ENCODE results near the gene HOXD4. TPM values are rescaled to one million over a fixed set of nuclear protein-coding genes. Genes with fewer than 3 reads are reported as not detected.

HOXD4 gene
- total and polyA plus RNA-seq, 7 donors, result 0.60 to 8.0 (median 3.8) TPM; not detected in 1

DNA sequence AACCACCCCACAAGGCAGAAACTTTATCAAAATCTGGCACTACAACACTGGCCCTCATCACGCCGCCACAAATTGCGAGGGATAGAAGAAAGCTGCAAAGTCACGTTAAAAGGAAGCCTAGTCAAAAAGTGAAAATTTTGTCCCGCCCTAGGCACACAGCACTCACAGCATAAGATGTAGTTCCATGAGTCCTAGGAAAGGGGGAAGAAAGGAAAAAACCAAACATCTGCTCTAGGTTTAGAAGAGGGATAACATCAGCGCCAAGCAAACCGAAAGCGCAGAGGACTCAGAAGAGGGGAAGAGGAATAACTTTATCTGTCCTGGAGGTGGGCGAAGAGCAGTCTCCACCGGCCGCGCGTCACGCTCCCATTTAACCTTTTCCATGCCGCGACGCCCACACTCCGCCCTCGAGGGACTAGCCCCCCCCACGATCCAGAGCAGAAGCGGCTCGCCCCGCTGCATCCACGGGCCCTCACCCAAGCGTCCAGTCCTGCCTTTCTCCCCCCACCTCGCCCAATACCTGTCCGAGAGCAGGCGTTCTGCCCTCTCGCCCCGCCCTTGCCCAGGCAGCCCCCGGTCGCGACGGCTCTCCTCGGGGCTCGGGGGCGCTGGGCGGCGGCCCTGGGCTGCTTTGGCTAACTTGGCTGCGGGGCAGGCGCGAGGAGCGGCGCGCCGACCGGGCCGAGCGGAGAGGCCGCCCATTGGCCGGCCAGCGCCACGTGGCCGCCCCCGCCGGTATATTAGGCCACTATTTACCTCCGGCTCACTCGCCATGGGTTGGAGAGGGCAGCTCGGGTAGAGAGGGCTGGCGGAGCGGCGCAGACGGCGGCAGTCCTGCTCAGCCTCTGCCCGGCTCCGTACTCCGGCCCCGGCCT is 36.8 kb downstream of the HOXD4 start, which contains the start of gene HOXD1:
TSS of gene HOXD1 (plus strand) at position 770 of the 875 bp plus-strand sequence. CDS start 134 bp downstream, outside the sequence.
- DNase-seq, result no peak
- H3K27me3 ChIP-seq, result peaks cover 31 to 93% (median 59%) of the 10 kb centered on the region in 3 donors
- 1% methylated on average over 68 of the region's 68 CpGs for WGBS, 2 donors
- H3K36me3 ChIP-seq, result no peaks in the 10 kb centered on the region
- TF ChIP-seq POLR2AphosphoS5 (IDR thresholded peaks at IDR 0.05) (peak in 3 of 4 donors; percentile 51 to 55 (median 54)), POLR2A (IDR thresholded peaks at IDR 0.05) (no peak)
- TF ChIP-seq, protein P1, sequence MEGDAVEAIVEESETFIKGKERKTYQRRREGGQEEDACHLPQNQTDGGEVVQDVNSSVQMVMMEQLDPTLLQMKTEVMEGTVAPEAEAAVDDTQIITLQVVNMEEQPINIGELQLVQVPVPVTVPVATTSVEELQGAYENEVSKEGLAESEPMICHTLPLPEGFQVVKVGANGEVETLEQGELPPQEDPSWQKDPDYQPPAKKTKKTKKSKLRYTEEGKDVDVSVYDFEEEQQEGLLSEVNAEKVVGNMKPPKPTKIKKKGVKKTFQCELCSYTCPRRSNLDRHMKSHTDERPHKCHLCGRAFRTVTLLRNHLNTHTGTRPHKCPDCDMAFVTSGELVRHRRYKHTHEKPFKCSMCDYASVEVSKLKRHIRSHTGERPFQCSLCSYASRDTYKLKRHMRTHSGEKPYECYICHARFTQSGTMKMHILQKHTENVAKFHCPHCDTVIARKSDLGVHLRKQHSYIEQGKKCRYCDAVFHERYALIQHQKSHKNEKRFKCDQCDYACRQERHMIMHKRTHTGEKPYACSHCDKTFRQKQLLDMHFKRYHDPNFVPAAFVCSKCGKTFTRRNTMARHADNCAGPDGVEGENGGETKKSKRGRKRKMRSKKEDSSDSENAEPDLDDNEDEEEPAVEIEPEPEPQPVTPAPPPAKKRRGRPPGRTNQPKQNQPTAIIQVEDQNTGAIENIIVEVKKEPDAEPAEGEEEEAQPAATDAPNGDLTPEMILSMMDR (IDR thresholded peaks at IDR 0.05), result no peak
- no peaks in the 10 kb centered on the region for H3K9me3 ChIP-seq
- peak within 1 kb of the TSS; percentile 35 to 55 (median 52) for H3K4me3 ChIP-seq
- peak within 1 kb of the TSS; percentile 9 to 54 (median 28) for H3K27ac ChIP-seq
- H3K4me1 ChIP-seq, result peaks cover 0 to 30% (median 26%) of the 10 kb centered on the region in 4 donors
- intact Hi-C loops (cut with DNase I), result no loop called here

DNA sequence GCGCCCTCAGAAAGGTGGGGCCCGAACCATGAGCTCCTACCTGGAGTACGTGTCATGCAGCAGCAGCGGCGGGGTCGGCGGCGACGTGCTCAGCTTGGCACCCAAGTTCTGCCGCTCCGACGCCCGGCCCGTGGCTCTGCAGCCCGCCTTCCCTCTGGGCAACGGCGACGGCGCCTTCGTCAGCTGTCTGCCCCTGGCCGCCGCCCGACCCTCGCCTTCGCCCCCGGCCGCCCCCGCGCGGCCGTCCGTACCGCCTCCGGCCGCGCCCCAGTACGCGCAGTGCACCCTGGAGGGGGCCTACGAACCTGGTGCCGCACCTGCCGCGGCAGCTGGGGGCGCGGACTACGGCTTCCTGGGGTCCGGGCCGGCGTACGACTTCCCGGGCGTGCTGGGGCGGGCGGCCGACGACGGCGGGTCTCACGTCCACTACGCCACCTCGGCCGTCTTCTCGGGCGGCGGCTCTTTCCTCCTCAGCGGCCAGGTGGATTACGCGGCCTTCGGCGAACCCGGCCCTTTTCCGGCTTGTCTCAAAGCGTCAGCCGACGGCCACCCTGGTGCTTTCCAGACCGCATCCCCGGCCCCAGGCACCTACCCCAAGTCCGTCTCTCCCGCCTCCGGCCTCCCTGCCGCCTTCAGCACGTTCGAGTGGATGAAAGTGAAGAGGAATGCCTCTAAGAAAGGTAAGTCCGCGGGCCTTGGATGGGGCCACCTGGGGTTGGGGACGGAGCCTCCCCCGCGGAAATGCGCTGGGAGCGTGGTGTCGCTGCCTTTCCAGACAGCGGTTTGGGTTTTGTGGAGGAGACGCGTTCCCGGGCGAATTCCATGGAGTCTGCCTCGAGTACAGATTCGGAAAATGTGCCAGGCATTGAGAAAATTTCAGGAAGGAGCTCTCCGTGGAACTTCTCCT is 37.7 kb downstream of the HOXD4 start:
- Histone ChIP-seq H3K27me3 (peaks cover 35 to 97% (median 68%) of the 10 kb centered on the region in 3 donors), H3K36me3 (no peaks in the 10 kb centered on the region), H3K27ac (peak overlapping the region in 3 of 4 donors; percentile 9 to 54 (median 24)), H3K4me1 (peaks cover 0 to 30% (median 26%) of the 10 kb centered on the region in 4 donors), H3K4me3 (peak overlapping the region; percentile 35 to 55 (median 52)), H3K9me3 (no peaks in the 10 kb centered on the region)
- 2 to 3% methylated on average over 98 of the region's 98 CpGs for WGBS, 2 donors
- intact Hi-C loops (cut with DNase I), result no loop called here
- DNase-seq, result no peak
- TF ChIP-seq POLR2AphosphoS5 (IDR thresholded peaks at IDR 0.05), result no peak
- TF ChIP-seq, protein P1 (IDR thresholded peaks at IDR 0.05), result no peak
- no peak for TF ChIP-seq POLR2A (IDR thresholded peaks at IDR 0.05)
- no peak for TF ChIP-seq EP300 (IDR thresholded peaks at IDR 0.05)

DNA sequence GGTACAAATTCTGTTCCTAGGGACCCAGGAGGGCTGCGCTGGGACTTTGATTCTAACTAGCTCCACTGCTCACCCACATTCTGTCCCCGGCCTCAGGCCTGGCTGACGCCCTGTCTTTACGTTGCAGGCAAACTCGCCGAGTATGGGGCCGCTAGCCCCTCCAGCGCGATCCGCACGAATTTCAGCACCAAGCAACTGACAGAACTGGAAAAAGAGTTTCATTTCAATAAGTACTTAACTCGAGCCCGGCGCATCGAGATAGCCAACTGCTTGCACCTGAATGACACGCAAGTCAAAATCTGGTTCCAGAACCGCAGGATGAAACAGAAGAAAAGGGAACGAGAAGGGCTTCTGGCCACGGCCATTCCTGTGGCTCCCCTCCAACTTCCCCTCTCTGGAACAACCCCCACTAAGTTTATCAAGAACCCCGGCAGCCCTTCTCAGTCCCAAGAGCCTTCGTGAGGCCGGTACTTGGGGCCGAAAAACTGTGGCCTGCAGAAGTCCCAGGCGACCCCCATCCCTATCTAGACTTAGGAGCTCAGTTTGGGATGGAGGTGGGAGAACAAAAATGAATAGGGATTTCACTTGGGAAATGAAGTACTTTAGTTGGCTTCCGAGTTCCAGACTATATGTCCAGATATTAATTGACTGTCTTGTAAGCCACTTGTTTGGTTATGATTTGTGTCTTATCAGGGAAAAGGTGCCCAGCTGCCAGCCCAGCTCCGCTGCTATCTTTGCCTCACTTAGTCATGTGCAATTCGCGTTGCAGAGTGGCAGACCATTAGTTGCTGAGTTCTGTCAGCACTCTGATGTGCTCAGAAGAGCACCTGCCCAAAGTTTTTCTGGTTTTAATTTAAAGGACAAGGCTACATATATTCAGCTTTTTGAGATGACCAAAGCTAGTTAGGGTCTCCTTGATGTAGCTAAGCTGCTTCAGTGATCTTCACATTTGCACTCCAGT is 38.6 kb downstream of the HOXD4 start:
- intact Hi-C loops (cut with DNase I), result no loop called here
- Histone ChIP-seq H3K36me3 (no peaks in the 10 kb centered on the region), H3K27me3 (peaks cover 35 to 97% (median 72%) of the 10 kb centered on the region in 3 donors), H3K4me1 (peaks cover 0 to 30% (median 26%) of the 10 kb centered on the region in 4 donors), H3K9me3 (no peaks in the 10 kb centered on the region), H3K4me3 (peak overlapping the region in 3 of 4 donors; percentile 50 to 55 (median 54)), H3K27ac (no peak overlapping the region)
- WGBS, 2 donors, result 16 to 22% methylated on average over 28 of the region's 28 CpGs
- TF ChIP-seq POLR2AphosphoS5 (IDR thresholded peaks at IDR 0.05), result no peak
- TF ChIP-seq, protein P1 (IDR thresholded peaks at IDR 0.05), result no peak
- no peak for TF ChIP-seq POLR2A (IDR thresholded peaks at IDR 0.05)
- no peak for TF ChIP-seq EP300 (IDR thresholded peaks at IDR 0.05)
- DNase-seq, result no peak

DNA sequence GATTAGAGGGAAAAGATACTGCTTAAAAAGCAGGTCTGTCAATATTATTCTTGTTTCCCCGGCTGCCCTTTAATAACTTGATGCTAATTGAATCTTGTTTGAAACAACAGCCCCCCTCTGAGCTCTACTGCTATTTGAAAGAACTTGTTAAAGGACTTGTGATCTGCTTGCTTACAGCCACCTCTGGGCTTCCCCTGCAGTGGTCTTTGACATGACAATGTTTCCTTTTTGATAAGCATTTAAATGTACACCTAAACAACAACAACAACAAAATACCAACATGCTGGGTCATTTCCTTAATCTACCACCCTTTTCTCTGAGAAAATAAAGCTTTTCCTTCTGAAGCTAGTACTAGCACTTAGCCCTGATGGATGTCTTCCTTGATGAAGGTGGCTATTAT is 41.0 kb downstream of the HOXD4 start:
- Histone ChIP-seq H3K27ac (no peak overlapping the region), H3K27me3 (peaks cover 35 to 89% (median 67%) of the 10 kb centered on the region in 3 donors), H3K36me3 (no peaks in the 10 kb centered on the region), H3K9me3 (no peaks in the 10 kb centered on the region), H3K4me3 (no peak overlapping the region), H3K4me1 (peaks cover 0 to 29% (median 26%) of the 10 kb centered on the region in 4 donors)
- DNase-seq, result no peak
- TF ChIP-seq POLR2AphosphoS5 (IDR thresholded peaks at IDR 0.05), result no peak
- TF ChIP-seq, protein P1 (IDR thresholded peaks at IDR 0.05), result no peak
- TF ChIP-seq POLR2A (IDR thresholded peaks at IDR 0.05), result no peak
- TF ChIP-seq EP300 (IDR thresholded peaks at IDR 0.05), result no peak
- intact Hi-C loops (cut with DNase I), result no loop called here
- 34 to 47% methylated on average over 1 of the region's 1 CpG for WGBS, 2 donors

All from sigmoid colon (tissue), 7 donors.